ENCODE data around the gene CPT2. TPM values are rescaled to one million over a fixed set of nuclear protein-coding genes. Genes with fewer than 3 reads are reported as not detected.

Gene CPT2
- total RNA-seq, 4 donors from 2014 or later: 23.4 to 33.9 (median 27.5) TPM

GRCh38 chr1:53162621-53163020, 34.0 kb upstream of the CPT2 start:
- H3K27me3 ChIP-seq: no peaks in the 10 kb centered on the region
- H3K4me3 ChIP-seq (replicated peaks in 1 of 3): no peak overlapping the region
- no peak for DNase-seq
- H3K36me3 ChIP-seq: no peaks in the 10 kb centered on the region
- TF ChIP-seq POLR2A (IDR thresholded peaks at IDR 0.05) (no peak), CTCF (IDR thresholded peaks at IDR 0.05) (no peak)
- intact Hi-C loops (cut with DNase I): no loop called here
- no peaks in the 10 kb centered on the region for H3K9me3 ChIP-seq
- H3K27ac ChIP-seq: no peak overlapping the region
- no peaks in the 10 kb centered on the region for H3K4me1 ChIP-seq
- 49 to 54% methylated on average over 5 of the region's 5 CpGs for WGBS, 2 donors

DNA sequence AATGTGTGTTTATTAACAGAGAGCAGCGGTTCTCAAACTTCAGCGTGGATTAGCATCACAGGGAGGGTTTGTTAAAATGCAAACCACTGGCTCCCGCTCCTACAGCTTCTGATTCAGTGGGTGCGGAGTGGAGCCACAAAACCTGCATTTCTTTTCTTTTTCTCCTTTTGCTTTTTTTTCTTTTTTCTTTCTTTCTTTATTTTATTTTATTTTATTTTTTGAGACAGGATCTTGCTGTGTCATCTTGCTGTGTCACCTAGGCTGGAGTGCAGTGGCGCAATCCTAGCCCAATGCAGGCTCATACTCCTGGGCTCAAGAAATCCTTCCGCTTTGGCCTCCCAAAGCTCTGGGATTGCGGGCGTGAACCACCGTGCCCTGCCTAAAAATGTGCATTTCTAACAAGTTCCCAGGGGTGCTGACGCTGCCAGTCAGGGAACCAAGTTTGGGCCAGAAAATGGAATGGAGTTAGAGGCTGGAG, 33.3 kb upstream of the CPT2 start:
- Histone ChIP-seq H3K27ac (no peak overlapping the region), H3K27me3 (no peaks in the 10 kb centered on the region), H3K4me1 (no peaks in the 10 kb centered on the region), H3K9me3 (no peaks in the 10 kb centered on the region), H3K4me3 (replicated peaks in 1 of 3) (no peak overlapping the region), H3K36me3 (no peaks in the 10 kb centered on the region)
- no peak for DNase-seq
- TF ChIP-seq CTCF (IDR thresholded peaks at IDR 0.05) (no peak), POLR2A (IDR thresholded peaks at IDR 0.05) (no peak)
- intact Hi-C loops (cut with DNase I): no loop called here
- WGBS, 2 donors: 75 to 84% methylated on average over 10 of the region's 10 CpGs

- no peak overlapping the region for H3K4me3 ChIP-seq (replicated peaks in 1 of 3)
- no peaks in the 10 kb centered on the region for H3K4me1 ChIP-seq
- DNase-seq: no peak
- WGBS, 2 donors: 85 to 92% methylated on average over 5 of the region's 5 CpGs
- H3K9me3 ChIP-seq: no peaks in the 10 kb centered on the region
- TF ChIP-seq POLR2A (IDR thresholded peaks at IDR 0.05) (no peak), CTCF (IDR thresholded peaks at IDR 0.05) (no peak)
- no peaks in the 10 kb centered on the region for H3K27me3 ChIP-seq
- intact Hi-C loops (cut with DNase I): no loop called here
- H3K27ac ChIP-seq: no peak overlapping the region
- no peaks in the 10 kb centered on the region for H3K36me3 ChIP-seq
Observed at GRCh38 chr1:53165408-53165961, 31.1 kb upstream of the CPT2 start.

GRCh38 chr1:53166366-53166765, 30.3 kb upstream of the CPT2 start:
- TF ChIP-seq CTCF (IDR thresholded peaks at IDR 0.05) (no peak), POLR2A (IDR thresholded peaks at IDR 0.05) (no peak)
- Histone ChIP-seq H3K36me3 (no peaks in the 10 kb centered on the region), H3K4me1 (no peaks in the 10 kb centered on the region), H3K27ac (no peak overlapping the region), H3K27me3 (no peaks in the 10 kb centered on the region), H3K4me3 (replicated peaks in 1 of 3) (no peak overlapping the region), H3K9me3 (no peaks in the 10 kb centered on the region)
- no peak for DNase-seq
- WGBS, 2 donors: 78 to 91% methylated on average over 6 of the region's 6 CpGs
- intact Hi-C loops (cut with DNase I): no loop called here

DNA sequence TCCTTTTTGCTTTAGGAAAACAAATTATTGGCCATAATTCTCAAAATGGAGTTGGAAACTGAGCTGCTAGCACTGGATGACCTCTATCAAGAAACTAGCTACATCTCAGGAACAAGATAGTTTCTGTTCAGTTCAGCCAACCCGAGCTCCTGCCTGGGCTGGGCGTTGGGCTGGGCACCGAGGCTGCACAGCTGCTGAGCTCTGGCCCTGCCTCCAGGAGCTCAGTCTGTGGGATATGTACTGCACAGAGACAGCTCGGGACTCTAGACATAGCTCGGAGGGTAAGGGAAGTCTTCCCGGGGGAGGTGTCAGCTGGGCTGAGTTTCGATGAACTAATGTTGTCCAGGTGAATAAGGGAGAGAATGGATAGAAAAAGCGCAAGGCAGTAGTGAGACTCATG, 29.7 kb upstream of the CPT2 start:
- TF ChIP-seq POLR2A (IDR thresholded peaks at IDR 0.05) (no peak), CTCF (IDR thresholded peaks at IDR 0.05) (no peak)

More for the DNA sequence above, 29.7 kb upstream of the CPT2 start:
- H3K27ac ChIP-seq: no peak overlapping the region
- H3K27me3 ChIP-seq: no peaks in the 10 kb centered on the region
- no peak overlapping the region for H3K4me3 ChIP-seq (replicated peaks in 1 of 3)
- H3K36me3 ChIP-seq: no peaks in the 10 kb centered on the region
- no peaks in the 10 kb centered on the region for H3K9me3 ChIP-seq
- intact Hi-C loops (cut with DNase I): no loop called here
- no peaks in the 10 kb centered on the region for H3K4me1 ChIP-seq
- 76 to 82% methylated on average over 8 of the region's 8 CpGs for WGBS, 2 donors
- no peak for DNase-seq
